Stimulated activated CD8-positive, alpha-beta memory T cell treated with anti-CD3 and anti-CD28 coated beads, Interleukin-4, amount 100 ng/mL, for 1 hour (primary cell): Measurements from ENCODE around the gene TSPAN9.

ENCODE experiments used
- DNase-seq, 2 donors: peaks; one replicate each; pipeline ENCODE4 v3.0.0-alpha.2; 2020; ENCODE audit warnings: low read depth in 2 of 2, low spot score in 1 of 2

The TSPAN9 gene

GRCh38 chr12:3271639-3272038, 194.5 kb downstream of the TSPAN9 start:
- no peak for DNase-seq

DNA sequence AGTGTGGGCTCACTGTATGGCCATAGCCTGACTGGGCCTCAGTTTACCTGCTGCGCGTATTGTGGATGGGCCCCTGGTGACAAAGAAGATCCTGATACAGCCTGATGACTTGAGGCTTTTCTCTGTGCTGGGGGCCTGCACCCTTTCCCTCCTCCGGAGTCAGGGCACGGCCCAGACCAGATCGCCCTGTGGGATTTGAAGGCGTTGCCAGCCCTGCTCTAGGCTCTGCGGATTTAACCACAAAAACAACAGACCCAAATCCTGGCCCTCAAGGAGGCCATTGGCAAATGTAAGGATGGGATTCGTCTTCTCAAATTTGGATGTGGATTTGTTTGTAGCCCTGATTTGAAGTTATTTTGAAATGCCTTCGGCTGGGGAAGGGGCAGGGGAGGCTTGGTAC, 195.8 kb downstream of the TSPAN9 start:
- no peak for DNase-seq

GRCh38 chr12:3273409-3273853, 196.3 kb downstream of the TSPAN9 start:
- DNase-seq = no peak

- no peak for DNase-seq
These were observed 197.5 kb downstream of the TSPAN9 start for GRCh38 chr12:3274664-3275063.

DNA sequence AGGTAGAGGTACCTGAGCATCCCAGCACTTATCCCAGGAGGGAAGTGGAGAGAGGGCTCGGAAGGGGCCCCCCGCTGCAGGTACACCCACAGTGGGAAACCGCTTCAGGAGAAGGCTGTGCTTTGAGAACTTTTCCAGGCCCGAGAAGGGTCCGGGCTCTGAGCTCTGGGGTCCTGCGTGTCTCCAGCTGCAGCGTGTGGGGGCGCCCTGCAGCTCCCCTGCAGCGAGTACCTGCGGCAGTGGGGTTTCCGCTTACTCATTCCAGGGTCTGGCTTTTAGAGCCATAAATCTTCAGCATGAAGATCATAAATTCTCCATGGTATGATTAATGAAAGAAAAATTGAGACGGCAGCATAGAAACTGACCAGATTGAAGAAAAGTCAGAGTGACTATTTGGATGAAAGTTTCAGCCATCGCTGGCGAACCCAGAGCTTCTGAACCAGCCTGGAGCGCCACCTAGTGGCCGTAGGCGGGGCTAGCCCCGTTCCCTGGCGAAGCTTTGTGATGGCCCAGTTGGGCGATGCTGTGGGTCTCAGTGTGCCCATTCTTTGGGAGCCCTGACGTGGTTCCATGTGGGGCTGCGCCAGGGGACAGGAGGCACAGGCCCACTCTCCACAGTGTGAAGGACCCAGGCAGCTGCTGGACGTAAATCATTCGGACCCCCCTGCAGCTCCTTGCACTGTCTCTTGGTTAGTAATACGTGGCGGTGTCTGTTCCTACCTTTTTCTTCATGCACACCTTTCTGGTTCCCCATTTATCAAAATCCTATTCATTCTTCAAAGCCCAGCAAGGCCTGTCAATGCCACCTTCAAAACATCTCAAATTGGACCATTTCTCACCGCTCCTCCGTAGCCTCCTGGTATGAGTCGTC, 198.2 kb downstream of the TSPAN9 start:
- peak; percentile 38 to 40 for DNase-seq

DNA sequence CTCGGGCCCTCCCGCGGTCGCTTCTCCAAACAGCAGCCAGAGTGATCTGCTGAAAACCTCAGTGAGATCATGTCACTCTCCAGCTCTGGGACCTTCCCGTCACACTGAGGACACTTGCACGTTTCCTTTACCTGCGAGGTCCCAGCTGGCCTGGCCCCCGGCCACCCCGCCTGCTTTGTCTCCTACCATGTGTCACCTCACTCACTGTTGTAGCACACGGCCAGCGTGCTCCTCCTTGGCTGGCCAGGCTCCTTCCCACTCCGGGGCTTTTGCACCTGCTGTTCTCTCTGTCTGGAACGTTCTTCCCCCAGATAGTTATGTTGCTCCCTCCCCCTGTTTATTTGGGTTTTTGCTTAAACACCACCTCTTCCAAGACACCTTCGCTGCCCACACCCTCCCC, 199.0 kb downstream of the TSPAN9 start:
- DNase-seq = no peak

GRCh38 chr12:3277306-3277943, 200.2 kb downstream of the TSPAN9 start:
- no peak for DNase-seq

DNA sequence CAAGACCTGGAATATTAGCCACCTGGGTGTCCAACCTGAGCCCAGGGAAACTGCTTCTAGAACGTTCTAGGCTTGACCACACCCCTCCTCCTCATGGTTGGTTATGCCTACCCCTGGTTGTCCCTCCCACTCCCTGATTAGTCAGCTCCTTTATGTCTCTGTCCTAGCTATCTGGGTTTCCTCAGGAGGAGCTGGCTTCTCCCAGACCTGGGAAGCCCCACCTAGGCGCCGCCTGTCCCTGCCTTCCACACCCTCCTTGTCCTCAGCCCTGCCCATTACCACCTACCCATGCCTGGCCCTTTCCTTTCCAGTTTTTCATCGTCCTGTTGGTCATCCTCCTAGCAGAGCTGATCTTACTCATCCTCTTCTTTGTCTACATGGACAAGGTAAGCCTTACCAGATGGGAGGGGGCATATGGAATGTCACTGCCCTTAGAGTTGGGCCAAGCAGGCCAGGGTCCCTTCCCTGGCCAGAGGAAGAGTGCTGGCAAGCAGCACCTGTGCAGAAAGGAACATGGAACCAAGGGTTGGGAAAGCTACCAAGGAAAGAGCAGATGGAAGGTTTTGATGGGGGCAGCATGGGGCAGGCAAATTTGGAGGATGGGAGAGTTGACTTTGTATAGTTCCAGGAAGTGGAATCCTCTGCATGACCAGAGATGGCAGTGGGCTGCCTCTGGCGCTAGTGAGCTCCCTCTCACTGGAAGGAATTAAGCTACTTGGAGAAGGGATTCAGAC, 201.7 kb downstream of the TSPAN9 start:
- DNase-seq = no peak

- no peak for DNase-seq
These were observed 202.2 kb downstream of the TSPAN9 start for GRCh38 chr12:3279415-3279780.

GRCh38 chr12:3279832-3280231, 202.7 kb downstream of the TSPAN9 start:
- DNase-seq = no peak

GRCh38 chr12:3280967-3281366, 203.8 kb downstream of the TSPAN9 start:
- DNase-seq = no peak

GRCh38 chr12:3281588-3282383, 204.6 kb downstream of the TSPAN9 start:
- no peak for DNase-seq

- no peak for DNase-seq
These were observed 205.1 kb downstream of the TSPAN9 start for GRCh38 chr12:3282384-3282670.

DNA sequence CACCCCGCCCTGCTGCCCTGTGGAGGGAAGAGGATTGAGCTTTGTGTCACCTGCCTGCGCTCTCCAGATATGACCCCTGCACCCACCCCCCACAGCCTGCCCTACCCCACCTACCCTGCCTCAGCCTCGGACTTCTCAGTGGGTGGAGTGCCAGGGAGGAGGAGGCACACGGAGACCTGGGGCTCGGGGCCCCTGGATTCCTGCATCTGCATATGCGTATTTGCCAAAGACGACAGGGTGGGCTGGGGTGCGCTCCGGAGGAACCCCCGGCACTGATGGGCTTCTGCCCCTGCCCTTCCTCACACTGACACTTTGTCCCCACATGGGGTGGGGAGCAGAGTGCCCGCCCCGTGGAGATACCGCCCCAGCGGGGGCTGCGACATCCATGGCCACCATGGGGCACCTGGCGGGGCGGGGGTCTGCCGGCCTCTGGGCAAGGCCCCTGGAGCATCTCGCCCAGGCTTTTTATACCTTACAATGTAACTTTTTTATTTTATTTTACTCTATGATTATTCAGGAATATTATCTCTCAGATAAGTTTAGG, 206.0 kb downstream of the TSPAN9 start:
- no peak for DNase-seq

DNA sequence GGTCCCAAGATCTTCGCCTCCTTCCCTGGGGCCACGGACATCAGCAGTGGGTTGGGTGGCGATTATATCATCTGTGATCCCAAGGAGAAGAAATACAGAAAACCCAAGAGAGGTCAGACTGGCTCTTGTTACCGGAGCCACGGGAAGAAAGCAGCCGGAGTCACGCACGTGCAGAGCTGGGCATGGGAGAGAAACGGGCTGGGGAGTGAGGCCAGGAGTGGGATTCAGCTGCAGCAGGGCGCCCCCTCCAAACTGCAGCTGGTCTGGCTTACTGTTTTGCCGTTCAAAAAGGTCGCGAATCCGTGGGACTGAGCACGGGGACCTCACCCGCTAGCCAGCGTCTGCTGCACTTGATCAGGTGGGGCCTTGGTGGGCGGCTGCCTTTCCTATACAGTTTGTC, 207.2 kb downstream of the TSPAN9 start:
- DNase-seq = no peak

- DNase-seq = no peak
These were observed 208.4 kb downstream of the TSPAN9 start for GRCh38 chr12:3285570-3285969.

GRCh38 chr12:3288690-3289089, 211.5 kb downstream of the TSPAN9 start:
- DNase-seq = no peak

- DNase-seq = no peak
These were observed 212.5 kb downstream of the TSPAN9 start for GRCh38 chr12:3289702-3290101.

DNA sequence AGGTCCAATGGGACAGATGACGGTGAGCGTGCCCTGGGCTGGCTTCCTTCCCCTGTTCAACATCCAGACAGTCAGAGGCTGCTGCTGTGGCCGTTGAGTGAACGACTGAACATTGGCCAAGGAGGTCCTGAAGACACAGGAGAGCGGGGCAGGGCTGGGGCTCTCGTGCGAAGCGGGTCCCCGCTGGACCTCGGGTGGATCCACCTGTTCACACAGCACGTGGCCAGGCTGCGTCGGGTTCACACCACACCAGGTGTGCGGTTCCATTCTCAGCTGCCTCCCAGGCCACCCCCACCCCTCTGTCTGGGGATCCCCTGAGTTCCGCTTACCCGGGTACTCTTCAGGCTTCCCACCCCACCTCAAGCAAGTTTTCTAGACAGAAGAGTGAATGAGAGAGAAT, 214.8 kb downstream of the TSPAN9 start:
- DNase-seq = no peak

GRCh38 chr12:3292677-3293412, 215.7 kb downstream of the TSPAN9 start:
- DNase-seq = no peak
